Measurements from ENCODE around the gene IREB2.
A peak's percentile ranks its signal among the peaks of the same experiment; 100 is the strongest.

The IREB2 gene

GRCh38 chr15:78406016-78406585, 31.9 kb upstream of the IREB2 start:
- no peak for DNase-seq

DNA sequence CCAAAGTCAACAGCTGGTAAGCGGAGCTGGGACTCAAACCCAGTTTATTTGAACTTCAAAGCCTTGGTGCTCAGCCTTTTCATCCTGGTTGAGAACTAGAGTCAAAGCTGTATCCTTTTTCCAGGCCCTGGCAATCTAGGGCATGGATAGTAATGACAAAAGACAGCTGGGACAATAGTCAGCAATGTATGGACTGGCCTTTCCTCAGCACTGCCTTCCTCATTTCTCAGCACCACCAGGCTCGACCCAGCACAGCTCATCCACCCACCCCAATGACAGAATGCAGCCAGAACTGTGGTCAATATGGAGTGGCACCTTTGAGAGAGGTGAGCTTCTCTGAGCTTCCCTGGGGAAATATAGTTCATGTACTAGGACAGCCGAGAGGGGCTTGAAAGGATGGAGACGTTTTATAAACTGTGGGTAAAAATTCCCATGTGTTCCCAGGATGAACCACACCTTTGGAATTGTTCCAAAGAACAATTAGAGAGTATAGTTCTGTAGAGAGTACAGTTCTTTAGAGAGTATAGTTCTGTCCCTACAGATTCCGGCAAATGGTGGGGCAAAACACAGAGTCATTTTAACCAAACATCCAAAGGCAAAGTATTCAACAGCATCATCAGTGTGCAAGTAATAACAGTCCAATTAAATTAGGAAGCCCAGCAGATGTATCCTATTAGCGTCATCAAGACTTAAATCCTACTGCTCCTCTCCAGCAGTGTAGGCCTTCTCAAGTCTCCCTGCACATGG, 30.2 kb upstream of the IREB2 start:
- no peak for DNase-seq

DNA sequence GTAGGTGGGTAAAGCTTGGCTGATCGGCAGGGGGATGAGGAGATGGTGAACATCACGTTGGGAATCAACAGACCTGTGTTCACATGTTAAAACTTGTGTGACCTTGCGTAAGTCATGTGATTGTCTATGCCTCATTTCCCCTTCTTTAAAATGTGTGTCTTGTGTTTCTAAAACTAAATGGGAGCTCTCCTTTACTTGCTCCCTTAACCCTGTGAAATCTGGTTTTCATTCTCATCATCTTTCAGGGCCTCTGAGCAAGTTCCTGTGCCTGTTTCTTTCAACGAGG, 29.7 kb upstream of the IREB2 start:
- no peak for DNase-seq

DNA sequence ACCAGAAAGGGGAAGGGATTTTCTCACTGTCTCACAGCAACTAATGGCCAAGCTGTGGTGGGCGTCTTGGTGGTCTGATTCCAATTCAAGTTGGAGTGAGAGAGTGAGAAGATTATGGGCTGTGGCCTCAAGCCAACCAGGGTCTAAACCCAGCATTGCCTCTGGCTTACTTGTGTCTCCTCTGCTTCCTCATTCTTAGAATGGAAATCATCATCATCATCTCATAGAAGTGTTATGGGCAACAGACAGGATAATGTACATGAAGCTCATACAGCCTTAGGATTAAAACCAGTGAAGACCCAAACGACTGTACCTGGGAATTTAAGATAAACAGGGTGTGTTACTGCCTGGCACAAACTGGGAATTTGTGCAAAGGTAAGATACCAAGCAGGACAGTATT, 29.1 kb upstream of the IREB2 start:
- no peak for DNase-seq

- DNase-seq = no peak
Measured at GRCh38 chr15:78411061-78411460, 27.0 kb upstream of the IREB2 start.

DNA sequence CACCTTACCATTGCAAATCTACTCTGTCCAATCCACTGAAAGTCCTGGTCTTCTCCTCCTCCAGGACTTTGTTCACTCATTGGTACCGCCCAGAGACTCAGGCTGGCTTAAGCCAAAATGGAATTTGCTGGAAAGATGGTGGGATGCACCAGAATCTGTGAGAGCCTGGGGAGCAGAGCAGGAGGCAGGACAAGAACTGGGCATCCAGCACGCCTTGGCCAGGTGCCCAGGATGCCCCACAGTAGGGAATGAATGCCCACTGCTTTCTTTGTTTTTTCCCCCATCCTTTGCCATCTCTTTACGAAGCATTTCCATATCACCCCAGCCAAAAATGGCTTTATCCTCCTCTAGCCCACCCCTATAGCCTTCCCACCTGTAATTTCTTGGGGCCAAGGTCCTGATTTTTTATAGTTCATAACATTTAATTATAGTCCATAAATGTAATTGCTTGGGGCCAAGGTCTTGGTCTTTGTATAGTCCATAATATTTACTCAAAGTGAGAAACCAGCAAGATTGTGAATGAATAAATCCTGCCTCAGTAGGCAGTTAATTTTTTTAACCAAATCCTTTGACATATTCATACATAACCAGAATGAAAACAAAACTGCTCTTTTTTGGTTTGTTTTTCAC, 23.3 kb upstream of the IREB2 start:
- no peak for DNase-seq

- DNase-seq = peak; percentile 74
Measured at GRCh38 chr15:78415284-78415683, 22.7 kb upstream of the IREB2 start.

DNA sequence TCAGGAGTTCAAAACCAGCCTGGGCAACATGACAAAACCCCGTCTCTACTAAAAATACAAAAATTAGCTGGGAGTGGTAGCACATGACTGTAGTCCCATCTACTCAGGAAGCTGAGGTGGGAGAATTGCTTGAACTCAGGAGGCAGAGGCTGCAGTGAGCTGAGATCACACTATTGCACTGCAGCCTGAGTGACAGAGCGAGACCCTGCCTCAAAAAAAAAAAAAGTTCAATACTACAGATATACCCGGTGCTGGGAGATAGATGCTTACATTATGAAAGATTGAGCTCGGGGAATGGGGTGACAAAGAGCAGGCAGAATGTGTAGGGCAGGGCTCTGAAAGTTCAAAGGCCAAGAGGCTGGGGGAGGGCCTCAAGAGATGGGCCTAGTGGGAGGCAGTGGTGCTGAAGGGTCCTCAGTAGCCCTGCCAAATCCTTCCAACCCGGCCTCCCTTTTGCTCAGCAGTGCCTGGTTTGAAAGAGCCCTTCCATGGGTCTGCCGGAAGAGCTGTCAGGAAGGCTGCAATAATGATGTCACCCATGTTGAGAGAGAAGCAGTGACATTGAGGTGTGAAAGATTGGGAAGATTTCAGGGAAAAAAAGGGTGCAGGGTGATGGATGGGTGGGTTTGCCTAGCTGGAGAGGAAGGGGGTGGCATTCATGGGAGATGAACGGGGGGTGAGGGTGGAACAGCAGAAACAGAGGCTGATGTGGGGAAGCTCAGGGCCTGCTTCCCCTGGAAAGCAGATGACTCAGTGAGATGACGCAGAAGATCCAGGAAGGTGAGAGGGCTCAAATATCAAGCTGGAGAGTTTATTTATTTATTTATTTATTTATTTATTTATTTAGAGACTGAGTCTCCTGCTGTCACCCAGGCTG, 20.0 kb upstream of the IREB2 start:
- no peak for DNase-seq

DNA sequence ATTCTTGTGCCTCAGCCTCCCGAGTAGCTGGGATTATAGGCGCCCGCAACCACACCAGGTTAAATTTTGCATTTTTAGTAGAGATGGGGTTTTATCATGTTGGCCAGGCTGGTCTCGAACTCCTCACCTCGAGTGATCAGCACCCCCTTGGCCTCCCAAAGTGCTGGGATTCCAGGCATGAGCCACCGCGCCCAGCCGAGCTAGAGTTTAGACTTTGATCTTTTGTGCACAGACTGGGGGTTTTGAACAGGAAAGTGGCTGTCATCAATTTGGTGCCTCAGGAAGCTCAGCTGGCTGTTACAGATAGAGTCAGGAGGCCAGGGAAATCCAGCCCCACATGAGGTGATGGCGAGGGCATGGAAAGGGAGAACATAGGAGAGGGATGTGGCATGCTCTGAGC, 19.3 kb upstream of the IREB2 start:
- DNase-seq = no peak

GRCh38 chr15:78419367-78419766, 18.6 kb upstream of the IREB2 start:
- DNase-seq = no peak

- DNase-seq = no peak
Measured at GRCh38 chr15:78420220-78420619, 17.8 kb upstream of the IREB2 start.

DNA sequence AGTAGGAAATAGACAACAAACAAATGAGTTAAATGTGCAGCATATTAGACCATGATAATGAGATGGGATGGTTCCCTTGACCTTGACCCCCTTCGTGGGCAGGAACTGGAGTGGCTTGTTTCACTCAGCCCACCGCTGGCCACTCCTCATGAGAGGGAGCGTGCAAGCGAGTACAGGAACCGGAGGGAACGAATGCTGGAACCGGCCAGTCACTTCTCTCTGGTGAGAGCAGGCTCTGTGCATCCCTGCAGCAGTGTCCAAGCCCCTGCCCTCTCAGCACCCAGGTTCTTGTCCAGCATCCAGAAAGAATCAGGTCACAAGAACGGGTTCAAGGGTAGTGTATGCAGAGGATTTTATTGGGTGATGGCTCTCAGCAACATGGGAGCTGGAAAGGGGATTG, 17.2 kb upstream of the IREB2 start:
- DNase-seq = no peak

DNA sequence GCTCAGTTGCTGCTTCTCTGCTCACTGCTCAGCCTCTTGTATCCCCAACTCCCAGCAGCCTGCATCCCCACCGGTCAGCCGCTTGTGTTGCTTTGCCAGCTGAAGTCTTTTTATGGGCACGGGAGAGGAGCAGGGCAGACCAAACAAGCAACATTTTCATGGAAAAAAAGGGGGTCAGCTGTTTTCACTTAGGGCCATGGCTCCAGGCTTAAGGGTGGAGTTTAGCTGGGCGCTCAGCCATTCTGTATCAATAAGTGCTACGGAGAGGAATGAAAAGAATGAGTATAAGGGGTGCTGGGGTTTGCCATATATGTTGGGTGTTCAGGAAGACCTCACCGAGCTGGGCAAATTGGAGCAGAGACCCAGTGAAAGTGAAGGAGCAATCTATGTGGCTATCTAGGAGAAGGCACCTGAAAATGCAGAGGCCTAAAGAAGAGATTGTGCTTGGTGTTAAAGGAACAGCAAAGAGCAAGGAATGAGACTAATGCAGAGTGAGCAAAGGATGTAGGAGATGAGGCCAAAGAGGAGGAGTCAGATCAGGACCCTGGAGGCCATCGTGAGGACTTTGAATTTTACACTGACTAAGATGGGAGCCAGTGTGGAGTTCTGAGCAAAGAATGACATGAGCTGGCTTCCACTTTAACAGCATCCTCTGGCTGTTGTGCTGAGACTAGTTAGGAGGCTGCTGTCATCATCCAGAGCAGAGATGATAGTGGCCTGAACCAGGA, 16.6 kb upstream of the IREB2 start:
- DNase-seq = no peak

DNA sequence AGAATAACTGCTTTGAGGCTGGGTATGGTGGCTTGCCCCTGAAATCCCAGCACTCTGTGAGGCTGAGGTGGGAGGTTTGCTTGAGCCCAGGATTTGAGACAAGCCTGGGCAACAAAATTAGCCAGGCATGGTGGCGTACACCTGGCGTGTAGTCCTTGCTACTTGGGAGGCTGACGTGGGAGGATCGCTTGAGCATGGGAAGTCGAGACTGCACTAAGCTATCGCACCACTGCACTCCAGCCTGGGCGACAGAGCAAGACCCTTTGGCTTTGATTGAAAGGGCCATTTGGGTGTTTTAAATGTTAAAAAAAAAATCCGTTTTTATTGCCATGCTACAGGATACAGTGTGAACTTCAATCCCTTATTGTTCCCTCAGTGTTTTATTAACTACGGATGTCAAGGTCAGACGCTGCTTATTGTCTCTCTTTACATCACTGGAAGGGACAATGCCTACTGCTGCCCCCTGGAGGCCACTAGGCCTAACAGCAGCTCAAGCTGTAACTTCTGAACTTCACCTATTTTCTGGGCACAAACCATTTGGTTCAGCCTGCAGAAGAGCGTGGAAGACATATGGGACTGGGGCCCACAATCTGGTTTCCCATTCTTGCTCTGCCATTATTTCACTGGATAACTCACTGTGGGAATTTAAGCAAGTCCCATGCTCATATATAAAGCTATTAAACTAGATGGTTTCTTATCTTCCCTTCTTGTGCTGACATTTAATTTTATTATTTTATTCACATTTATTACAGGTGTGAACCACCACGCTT, 15.3 kb upstream of the IREB2 start:
- DNase-seq = peak; percentile 8

- DNase-seq = no peak
Measured at GRCh38 chr15:78424673-78425072, 13.3 kb upstream of the IREB2 start.

DNA sequence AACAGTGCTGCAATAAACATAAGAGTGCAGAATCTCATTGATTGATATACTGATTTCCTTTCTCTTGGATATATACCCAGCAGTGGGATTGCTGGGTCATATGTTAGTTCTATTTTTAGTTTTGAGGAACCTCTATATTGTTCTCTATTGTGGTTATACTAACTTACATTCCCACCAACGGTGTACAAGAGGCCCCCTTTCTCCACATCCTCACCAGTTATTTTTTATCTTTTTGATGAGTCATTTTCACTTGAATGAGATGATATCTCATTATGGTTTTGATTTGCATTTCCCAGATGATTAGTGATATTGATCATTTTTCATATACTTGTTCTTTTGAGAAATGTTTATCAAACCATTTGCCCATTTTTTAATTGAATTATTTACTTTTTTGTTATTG, 12.4 kb upstream of the IREB2 start:
- DNase-seq = no peak

- no peak for DNase-seq
Measured at GRCh38 chr15:78426300-78426699, 11.7 kb upstream of the IREB2 start.

DNA sequence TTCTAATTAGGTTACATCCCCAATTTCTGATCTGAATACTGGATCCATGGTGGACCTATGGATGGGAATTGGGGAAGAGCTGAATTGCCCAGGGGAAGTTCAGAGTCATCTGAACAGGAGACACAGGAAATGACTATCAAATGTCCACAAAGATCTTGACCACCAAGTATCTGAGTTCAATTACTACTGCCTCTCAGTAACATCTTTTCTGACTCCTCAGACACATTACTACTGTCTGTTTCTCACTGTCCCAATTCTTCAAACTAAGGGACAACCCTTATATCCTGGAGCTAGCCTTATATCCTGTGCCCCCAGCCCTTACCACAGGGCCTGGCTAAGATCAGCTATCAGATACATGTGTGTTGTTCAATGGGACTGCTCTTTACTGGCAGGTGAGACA, 10.1 kb upstream of the IREB2 start:
- DNase-seq = no peak

DNA sequence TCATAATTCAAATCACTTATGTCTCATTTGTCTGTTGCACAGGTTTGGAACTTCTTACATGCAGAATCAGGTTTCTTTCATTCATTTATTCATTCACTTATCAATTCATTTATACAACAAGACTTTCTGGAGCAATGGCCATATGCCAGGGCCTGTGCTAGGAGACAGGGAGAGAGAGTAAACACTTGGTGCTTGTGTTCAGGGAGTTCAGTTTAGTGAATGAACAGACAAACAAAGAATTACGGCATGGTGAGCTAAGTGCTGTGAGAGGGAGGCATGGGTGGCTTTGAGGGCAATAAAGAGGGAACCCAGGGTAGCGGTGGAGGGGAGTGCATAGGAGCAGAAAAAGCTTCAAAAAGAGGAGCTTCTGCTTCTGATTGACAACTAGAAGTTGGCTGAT, 8.5 kb upstream of the IREB2 start:
- peak; percentile 28 for DNase-seq

GRCh38 chr15:78431955-78432354, 6.1 kb upstream of the IREB2 start:
- DNase-seq = no peak

GRCh38 chr15:78432664-78433063, 5.4 kb upstream of the IREB2 start:
- no peak for DNase-seq

DNA sequence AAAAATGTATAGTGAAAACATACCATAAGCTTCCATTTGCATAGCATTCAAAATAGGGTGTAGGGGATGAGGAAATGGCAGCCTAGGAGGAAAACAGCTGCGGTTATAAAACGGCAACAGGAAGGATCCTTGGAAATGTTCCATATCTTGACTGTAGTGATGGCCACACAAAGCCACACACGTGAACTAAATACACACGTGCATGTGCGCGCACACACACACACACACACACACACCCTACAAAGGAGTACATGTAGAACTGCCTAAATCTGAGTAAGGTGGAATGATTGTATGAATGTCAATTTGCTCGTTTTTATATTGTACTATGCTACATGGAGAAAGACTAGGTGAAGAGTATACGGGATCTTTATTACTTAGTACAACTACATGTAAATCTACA, 3.9 kb upstream of the IREB2 start:
- peak; percentile 40 for DNase-seq
